H9 (cell line): Measurements from ENCODE around the gene YPEL3. TPM values are rescaled to one million over a fixed set of nuclear protein-coding genes. Genes with fewer than 3 reads are reported as not detected.

Experiments used
- DNase-seq: peaks from one replicate; pipeline ENCODE4 v3.0.0-alpha.2; 2017
- H2AFZ ChIP-seq: one replicate; pipeline ENCODE4 v1.6.1; 2013; ENCODE audit warnings: mild to moderate bottlenecking, low read length, control low read depth, moderate library complexity
- H2AK5ac ChIP-seq: 2 replicates; pipeline ENCODE4 v1.6.1; 2013; ENCODE audit warnings: low read length, control low read depth, mixed read lengths; ENCODE audit not compliant: insufficient read length
- H2BK120ac ChIP-seq: one replicate; pipeline ENCODE4 v1.6.1; 2013; ENCODE audit warnings: low read depth, mild to moderate bottlenecking, low read length, control low read depth, inconsistent platforms; ENCODE audit not compliant: poor library complexity, severe bottlenecking
- H2BK12ac ChIP-seq: 2 replicates; pipeline ENCODE4 v1.6.1; 2013; ENCODE audit warnings: low read length, control low read depth, mixed read lengths, low read depth; ENCODE audit not compliant: insufficient read length
- H2BK15ac ChIP-seq: 2 replicates; pipeline ENCODE4 v1.6.1; 2013; ENCODE audit warnings: low read depth, low read length, control low read depth
- H2BK20ac ChIP-seq: one replicate; pipeline ENCODE4 v1.6.1; 2013; ENCODE audit warnings: low read depth, mild to moderate bottlenecking, low read length, control low read depth, inconsistent platforms; ENCODE audit not compliant: poor library complexity, severe bottlenecking
- H2BK5ac ChIP-seq: 2 replicates; pipeline ENCODE4 v1.6.1; 2013; ENCODE audit warnings: low read length, control low read depth, mixed read lengths; ENCODE audit not compliant: insufficient read length
- H3K14ac ChIP-seq: 2 replicates; pipeline ENCODE4 v1.6.1; 2013; ENCODE audit warnings: low read length, control low read depth; ENCODE audit not compliant: insufficient read depth
- H3K18ac ChIP-seq: 2 replicates; pipeline ENCODE4 v1.6.1; 2013; ENCODE audit warnings: low read depth, mild to moderate bottlenecking, mixed read lengths, low read length, control low read depth; ENCODE audit not compliant: insufficient read length
- H3K23ac ChIP-seq: 2 replicates; pipeline ENCODE4 v1.6.1; 2013; ENCODE audit warnings: low read length, control low read depth, mixed read lengths, low read depth; ENCODE audit not compliant: insufficient read length
- H3K23me2 ChIP-seq: 2 replicates; pipeline ENCODE4 v1.6.1; 2013; ENCODE audit warnings: low read depth, mild to moderate bottlenecking, mixed read lengths, low read length, control low read depth; ENCODE audit not compliant: insufficient read length, poor library complexity, severe bottlenecking
- H3K27ac ChIP-seq: 2 replicates; pipeline ENCODE4 v1.5.1; 2013; ENCODE audit warnings: low read length, control low read depth, mixed read lengths, low read depth; ENCODE audit not compliant: insufficient read length
- H3K27me3 ChIP-seq: 2 replicates; pipeline ENCODE4 v1.6.1; 2013; ENCODE audit warnings: low read length, control low read depth, inconsistent platforms; ENCODE audit not compliant: insufficient read depth
- H3K4ac ChIP-seq: 2 replicates; pipeline ENCODE4 v1.6.1; 2013; ENCODE audit warnings: low read depth, mild to moderate bottlenecking, control low read depth, inconsistent platforms, low read length, moderate library complexity
- H3K4me1 ChIP-seq: 2 replicates; pipeline ENCODE4 v1.6.1; 2013; ENCODE audit warnings: low read length, control low read depth, inconsistent platforms; ENCODE audit not compliant: insufficient read depth
- H3K4me2 ChIP-seq: 2 replicates; pipeline ENCODE4 v1.6.1; 2013; ENCODE audit warnings: low read length, control low read depth, mixed read lengths; ENCODE audit not compliant: insufficient read length, insufficient read depth
- H3K56ac ChIP-seq: 2 replicates; pipeline ENCODE4 v1.6.1; 2013; ENCODE audit warnings: low read depth, mild to moderate bottlenecking, mixed read lengths, low read length, control low read depth; ENCODE audit not compliant: insufficient read length
- H3K79me1 ChIP-seq: 2 replicates; pipeline ENCODE4 v1.6.1; 2013; ENCODE audit warnings: low read depth, mild to moderate bottlenecking, moderate library complexity, low read length, control low read depth, inconsistent platforms; ENCODE audit not compliant: insufficient read depth, poor library complexity, severe bottlenecking
- H3K79me2 ChIP-seq: 2 replicates; pipeline ENCODE4 v1.6.1; 2013; ENCODE audit warnings: low read length, control low read depth, inconsistent platforms; ENCODE audit not compliant: insufficient read depth
- H3K9ac ChIP-seq: 2 replicates; pipeline ENCODE4 v1.6.1; 2013; ENCODE audit warnings: low read length, control low read depth, mixed read lengths; ENCODE audit not compliant: insufficient read length; ENCODE audit errors: extremely low read depth
- H3K9me3 ChIP-seq: one replicate; pipeline ENCODE4 v1.6.1; 2013; ENCODE audit warnings: low read depth, low read length, inconsistent platforms; ENCODE audit not compliant: control insufficient read depth
- H3T11ph ChIP-seq: one replicate; pipeline ENCODE4 v1.6.1; 2013; ENCODE audit warnings: mild to moderate bottlenecking, low read length, control low read depth, inconsistent platforms
- H4K20me1 ChIP-seq: one replicate; pipeline ENCODE4 v1.6.1; 2013; ENCODE audit not compliant: control insufficient read depth, insufficient read length, insufficient read depth
- H4K5ac ChIP-seq: 2 replicates; pipeline ENCODE4 v1.6.1; 2013; ENCODE audit warnings: low read depth, mild to moderate bottlenecking, mixed read lengths, low read length, control low read depth; ENCODE audit not compliant: insufficient read length
- H4K8ac ChIP-seq: replicated peaks from 2 replicates; pipeline ENCODE4 v1.6.1; 2013; ENCODE audit warnings: low read length, control low read depth, mixed read lengths, low read depth; ENCODE audit not compliant: insufficient read length
- H4K91ac ChIP-seq: 2 replicates; pipeline ENCODE4 v1.6.1; 2013; ENCODE audit warnings: low read depth, mild to moderate bottlenecking, moderate library complexity, mixed read lengths, low read length, control low read depth; ENCODE audit not compliant: insufficient read length
- H3K27ac Mint-ChIP-seq, 3 experiments: 2 replicates in 2 of 3; 3 replicates in 1 of 3; pipeline ENCODE4 v1.8.0; 2020 to 2021; ENCODE audit warnings: mixed read lengths in 3 of 3, mild to moderate bottlenecking in 1 of 3, moderate library complexity in 1 of 3
- H3K27me3 Mint-ChIP-seq: 2 replicates; pipeline ENCODE4 v1.8.0; 2021; ENCODE audit warnings: low read depth, mild to moderate bottlenecking, moderate library complexity, mixed read lengths
- H3K36me3 Mint-ChIP-seq, 3 experiments: 2 replicates in 2 of 3; 3 replicates in 1 of 3; pipeline ENCODE4 v1.8.0; 2020 to 2021; ENCODE audit warnings: low read depth in 3 of 3, mixed read lengths in 3 of 3; ENCODE audit not compliant: insufficient read depth in 1 of 3
- H3K4me1 Mint-ChIP-seq, 2 experiments: 2 replicates each; pipeline ENCODE4 v1.8.0; 2020; ENCODE audit warnings: mixed read lengths in 2 of 2
- H3K4me3 Mint-ChIP-seq, 2 experiments: 2 replicates in 1 of 2; 3 replicates in 1 of 2; pipeline ENCODE4 v1.8.0; 2020 to 2021; ENCODE audit warnings: mild to moderate bottlenecking in 2 of 2, mixed read lengths in 2 of 2, moderate library complexity in 1 of 2
- H3K9me3 Mint-ChIP-seq, 2 experiments: 2 replicates in 1 of 2; 3 replicates in 1 of 2; pipeline ENCODE4 v1.8.0; 2020; ENCODE audit warnings: mild to moderate bottlenecking in 2 of 2, mixed read lengths in 2 of 2, moderate library complexity in 1 of 2
- WGBS: extraction: QIAGEN DNeasy Blood & Tissue Kit; methylation state at CpG from one replicate; pipeline ENCODE4 v1.1.7; 2013; ENCODE audit warnings: missing lambda C conversion rate, low lambda C conversion rate, mixed read lengths; ENCODE audit not compliant: insufficient read length; ENCODE audit errors: extremely low coverage; 5-methylcytosine and 5-hydroxymethylcytosine counted together
- total RNA-seq: library from RNA; stranded (reverse); gene quantifications from 2 replicates; pipeline ENCODE4 v1.2.1, GENCODE V29; 2021
- TF ChIP-seq, protein P1 (sequence below): fragments of 200-600 bp; sonication (generic); conservative IDR thresholded peaks from 3 replicates; pipeline ENCODE4 v1.8.0; 2021; ENCODE audit warnings: antibody characterized with exemption, mild to moderate bottlenecking

Gene YPEL3
- total RNA-seq, 1 experiment from 2014 or later: 27.5 TPM

DNA sequence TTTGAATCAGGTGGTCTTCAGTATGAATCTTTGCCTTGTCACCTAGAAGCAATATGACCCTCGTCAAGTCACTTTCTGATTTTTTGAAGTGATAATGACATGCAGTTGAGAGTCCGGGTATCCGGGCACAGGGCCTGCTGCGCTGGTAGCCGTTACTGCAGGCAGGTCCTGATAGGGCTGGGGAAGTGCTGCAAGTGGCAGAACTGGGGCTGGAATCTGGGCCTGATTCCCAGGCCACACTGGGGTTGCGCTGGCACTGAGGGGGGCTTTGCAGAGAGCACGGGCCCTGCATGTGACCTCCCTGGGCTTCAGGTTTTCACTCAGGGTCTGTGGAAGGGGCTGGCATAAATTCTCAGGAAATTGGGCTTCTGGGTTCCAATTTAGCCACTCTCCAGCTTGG is 17.3 kb downstream of the YPEL3 start:
- Mint-ChIP-seq H3K27me3 (no peaks in the 10 kb centered on the region), H3K27ac (no peak overlapping the region; a peak in 1 of 7 replicates), H3K36me3 (peaks cover 51 to 64% (median 64%) of the 10 kb centered on the region in 3 experiments), H3K4me1 (peaks cover 13 to 19% of the 10 kb centered on the region in 2 experiments), H3K9me3 (no peaks in the 10 kb centered on the region; a peak in 2 of 5 replicates), H3K4me3 (no peak overlapping the region; a peak in 1 of 5 replicates)
- H3K23me2 ChIP-seq: peaks cover 7% of the 10 kb centered on the region
- H4K20me1 ChIP-seq: no peaks in the 10 kb centered on the region
- H3K14ac ChIP-seq: no peak overlapping the region
- H2BK20ac ChIP-seq: no peak overlapping the region
- WGBS: no CpG with 5 or more reads among the region's 7 CpGs
- no peaks in the 10 kb centered on the region for H3K9me3 ChIP-seq
- H3K18ac ChIP-seq: no peak overlapping the region
- H3K9ac ChIP-seq: no peak overlapping the region
- no peak for DNase-seq
- no peak overlapping the region for H3K4me2 ChIP-seq
- TF ChIP-seq, protein P1, sequence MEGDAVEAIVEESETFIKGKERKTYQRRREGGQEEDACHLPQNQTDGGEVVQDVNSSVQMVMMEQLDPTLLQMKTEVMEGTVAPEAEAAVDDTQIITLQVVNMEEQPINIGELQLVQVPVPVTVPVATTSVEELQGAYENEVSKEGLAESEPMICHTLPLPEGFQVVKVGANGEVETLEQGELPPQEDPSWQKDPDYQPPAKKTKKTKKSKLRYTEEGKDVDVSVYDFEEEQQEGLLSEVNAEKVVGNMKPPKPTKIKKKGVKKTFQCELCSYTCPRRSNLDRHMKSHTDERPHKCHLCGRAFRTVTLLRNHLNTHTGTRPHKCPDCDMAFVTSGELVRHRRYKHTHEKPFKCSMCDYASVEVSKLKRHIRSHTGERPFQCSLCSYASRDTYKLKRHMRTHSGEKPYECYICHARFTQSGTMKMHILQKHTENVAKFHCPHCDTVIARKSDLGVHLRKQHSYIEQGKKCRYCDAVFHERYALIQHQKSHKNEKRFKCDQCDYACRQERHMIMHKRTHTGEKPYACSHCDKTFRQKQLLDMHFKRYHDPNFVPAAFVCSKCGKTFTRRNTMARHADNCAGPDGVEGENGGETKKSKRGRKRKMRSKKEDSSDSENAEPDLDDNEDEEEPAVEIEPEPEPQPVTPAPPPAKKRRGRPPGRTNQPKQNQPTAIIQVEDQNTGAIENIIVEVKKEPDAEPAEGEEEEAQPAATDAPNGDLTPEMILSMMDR: no peak
- H4K5ac ChIP-seq: no peak overlapping the region
- H4K8ac ChIP-seq: no peak overlapping the region
- no peak overlapping the region for H3K4ac ChIP-seq
- H2BK120ac ChIP-seq: no peak overlapping the region
- H3T11ph ChIP-seq: no peak overlapping the region
- no peak overlapping the region for H2BK5ac ChIP-seq
- no peak overlapping the region for H2BK12ac ChIP-seq
- no peak overlapping the region for H4K91ac ChIP-seq
- H3K23ac ChIP-seq: no peak overlapping the region
- peaks cover 9% of the 10 kb centered on the region for H3K79me1 ChIP-seq
- H2BK15ac ChIP-seq: no peak overlapping the region
- no peaks in the 10 kb centered on the region for H3K4me1 ChIP-seq
- no peak overlapping the region for H3K56ac ChIP-seq
- no peak overlapping the region for H2AFZ ChIP-seq
- no peak overlapping the region for H3K27ac ChIP-seq
- H3K27me3 ChIP-seq: no peaks in the 10 kb centered on the region
- H3K79me2 ChIP-seq: peaks cover 16% of the 10 kb centered on the region; the same call in 1 of the 2 replicates
- H2AK5ac ChIP-seq: no peak overlapping the region
